NCI-H2171 (cell line): ENCODE measurements around the gene ATRNL1.

Experiments used
- DNase-seq: peaks from one replicate; lab custom pipeline; 2025; lab: John Stamatoyannopoulos, UW

ATRNL1 gene

DNA sequence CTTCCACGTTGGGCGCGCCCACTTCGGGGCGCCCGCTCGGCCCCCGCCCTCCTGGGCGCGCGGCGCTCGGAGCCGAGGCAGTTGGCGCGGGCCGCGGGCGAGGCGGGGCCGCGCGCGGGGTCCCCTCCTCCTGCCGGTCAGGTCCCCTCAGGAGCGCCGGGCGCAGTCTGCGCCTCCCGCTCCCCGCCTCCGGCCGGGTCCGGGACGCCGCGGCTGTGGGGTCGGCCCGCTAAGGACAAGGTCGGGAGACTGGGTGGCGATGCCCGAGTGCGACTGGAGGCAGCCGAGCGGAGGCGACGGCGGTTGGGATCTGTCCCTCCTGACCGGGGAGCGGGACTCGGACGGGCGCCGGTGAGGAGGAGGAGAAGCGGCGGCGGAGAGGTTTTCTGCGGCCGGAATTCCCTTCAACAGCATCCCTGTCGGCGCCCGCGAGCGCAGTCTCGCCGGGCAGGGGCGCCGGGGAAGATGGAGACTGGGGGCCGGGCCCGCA, at the start of gene ATRNL1:
Gene ATRNL1, plus strand, starts transcription at position 80 of the 490 bp plus-strand sequence. Its CDS starts 386 bp downstream, at position 466.
- DNase-seq: no peak

DNA sequence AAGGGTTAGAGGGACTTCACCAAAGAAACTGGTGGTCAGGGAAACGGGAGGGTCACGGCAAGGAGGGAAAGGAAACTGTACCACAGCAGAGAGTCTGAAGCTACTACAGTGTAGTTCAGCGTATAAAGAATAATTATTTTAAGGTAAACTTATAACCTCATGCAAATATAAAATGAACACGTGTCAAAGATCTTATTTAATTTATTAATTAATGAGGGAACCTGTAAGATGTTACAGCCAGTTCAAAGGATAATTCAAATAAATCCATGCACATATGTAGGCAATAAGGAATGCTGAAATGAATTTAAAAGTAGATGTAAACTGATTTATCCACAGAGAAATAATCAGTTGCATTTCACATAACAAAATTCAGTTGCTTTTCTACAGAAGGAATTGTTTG, 49.4 kb upstream of the ATRNL1 start:
- DNase-seq: no peak

DNA sequence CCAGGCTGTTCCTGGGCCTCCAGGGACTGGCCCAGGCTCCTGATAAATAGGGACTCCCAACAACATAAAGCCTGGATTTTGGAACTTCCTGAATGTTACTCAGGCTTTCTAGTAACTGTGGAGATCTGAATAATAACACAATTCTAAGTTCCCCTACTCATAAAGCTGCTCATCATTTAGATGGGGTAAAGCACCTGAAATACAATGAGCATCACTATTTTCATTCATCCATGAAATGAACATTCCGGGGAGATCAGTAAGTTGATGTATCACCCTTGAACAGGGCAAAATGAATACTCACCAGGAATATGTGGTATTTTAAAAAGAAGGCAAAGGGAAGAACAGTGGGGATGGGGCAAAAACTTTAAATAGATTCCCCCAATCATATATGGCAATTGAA, 48.3 kb upstream of the ATRNL1 start:
- no peak for DNase-seq

- DNase-seq: no peak
Observed at GRCh38 chr10:115045499-115045898, 47.7 kb upstream of the ATRNL1 start.

GRCh38 chr10:115046686-115047236, 46.4 kb upstream of the ATRNL1 start:
- no peak for DNase-seq

GRCh38 chr10:115047705-115048104, 45.5 kb upstream of the ATRNL1 start:
- DNase-seq: no peak

DNA sequence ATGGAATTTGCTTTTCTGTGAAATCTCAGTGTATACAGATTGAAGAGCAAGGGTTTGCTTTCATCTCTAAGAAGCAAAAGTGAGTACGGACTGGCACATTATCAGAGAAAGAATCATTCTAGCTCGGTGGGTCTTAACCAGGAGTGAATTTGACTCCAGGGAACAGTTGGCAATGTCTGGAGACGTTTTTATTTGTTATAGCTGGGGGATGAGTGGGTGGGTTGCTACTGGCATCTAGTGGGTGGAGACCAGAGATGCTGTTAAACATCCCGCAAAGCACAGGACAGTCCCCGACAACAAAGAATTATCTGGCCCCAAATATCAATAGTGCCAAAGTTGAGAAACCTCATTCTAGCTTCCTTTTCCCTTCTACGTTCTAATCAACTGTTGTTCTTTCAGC, 43.8 kb upstream of the ATRNL1 start:
- no peak for DNase-seq

DNA sequence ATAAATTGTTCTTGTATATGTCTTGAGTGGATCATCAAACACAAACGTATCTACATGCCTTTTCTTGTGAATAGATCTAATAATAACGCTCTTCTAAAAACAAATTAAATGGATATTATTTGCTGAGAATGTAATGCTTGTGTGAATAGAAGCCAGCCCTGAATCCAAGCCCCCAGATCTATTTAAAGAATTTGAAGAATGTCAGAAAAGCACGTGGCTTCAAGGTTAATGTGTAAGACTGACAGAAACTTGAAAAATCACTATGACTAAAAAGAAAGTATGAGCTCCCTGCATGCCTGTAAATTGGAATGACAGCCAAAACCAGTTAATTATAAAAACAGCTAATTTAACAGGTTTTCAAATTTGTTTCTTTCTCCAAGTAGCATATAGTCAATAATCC, 43.2 kb upstream of the ATRNL1 start:
- DNase-seq: no peak

GRCh38 chr10:115050375-115051010, 42.7 kb upstream of the ATRNL1 start:
- no peak for DNase-seq

- DNase-seq: no peak
Observed at GRCh38 chr10:115051216-115051615, 41.9 kb upstream of the ATRNL1 start.

DNA sequence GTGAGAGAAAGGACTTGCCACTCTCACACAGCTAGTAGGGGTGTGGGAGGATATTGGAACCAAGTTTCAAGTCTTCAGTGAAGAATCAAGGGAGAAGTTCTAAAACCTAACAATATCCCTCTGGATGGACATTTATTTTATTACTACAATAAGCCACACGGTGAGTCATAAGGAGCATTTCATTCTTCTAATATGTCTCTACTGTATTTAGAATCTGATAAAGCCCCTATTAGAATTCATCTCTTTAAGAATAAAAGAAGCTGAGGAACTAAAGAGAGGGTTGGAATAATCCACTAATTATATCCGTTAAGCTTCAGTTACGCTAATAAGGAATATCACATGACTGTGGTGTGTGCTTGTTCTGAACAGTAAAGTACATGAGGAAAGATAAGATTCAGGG, 40.9 kb upstream of the ATRNL1 start:
- DNase-seq: no peak

GRCh38 chr10:115052728-115053127, 40.4 kb upstream of the ATRNL1 start:
- no peak for DNase-seq

DNA sequence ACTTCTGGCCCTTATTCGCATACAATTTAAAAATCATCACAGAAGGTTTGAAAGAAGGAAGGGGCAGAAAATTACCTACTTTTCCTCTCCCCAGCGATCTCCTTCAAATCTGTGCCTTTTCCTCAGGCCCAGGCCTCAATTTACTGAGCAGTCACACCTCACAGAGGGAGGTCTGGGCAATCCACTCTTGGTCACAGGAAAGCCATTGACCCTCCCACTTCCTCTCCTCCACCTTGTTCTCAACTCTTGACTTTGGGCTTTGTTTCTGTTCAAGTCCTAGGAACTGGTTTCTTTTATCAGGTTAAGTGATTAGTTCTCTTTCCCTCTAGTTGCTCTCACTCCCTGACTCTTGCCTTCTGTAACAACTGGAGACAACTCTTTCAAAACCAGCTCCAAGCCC, 37.0 kb upstream of the ATRNL1 start:
- DNase-seq: no peak

DNA sequence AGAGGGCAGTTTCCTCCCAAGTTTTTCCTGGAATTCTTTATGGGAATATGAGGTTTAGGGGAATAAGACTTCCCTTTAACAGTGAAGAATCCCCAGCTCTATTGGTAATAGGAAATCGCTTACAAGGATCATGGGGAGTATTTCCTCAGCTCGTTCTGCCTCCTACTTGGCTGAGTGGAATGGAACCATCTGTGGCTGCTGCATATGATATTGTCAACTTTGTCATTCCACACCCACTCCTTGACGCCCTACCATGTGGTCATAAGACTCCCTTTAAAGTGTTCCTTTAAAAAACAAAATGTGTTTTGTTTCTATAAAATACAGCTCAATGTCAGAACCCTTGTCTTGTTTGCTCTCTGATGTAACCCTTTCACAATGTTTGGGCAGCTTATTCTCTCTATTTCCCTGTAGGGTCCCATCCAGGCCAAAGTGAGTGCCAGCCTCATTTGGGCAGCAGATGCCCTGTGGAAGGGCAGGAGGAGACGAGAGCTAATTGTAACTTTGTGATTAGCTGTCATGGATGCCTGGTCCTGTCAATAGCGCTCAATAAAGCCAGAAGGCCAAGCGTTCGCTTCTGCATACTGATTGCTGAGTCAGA, 33.8 kb upstream of the ATRNL1 start:
- no peak for DNase-seq

GRCh38 chr10:115063701-115064658, 29.2 kb upstream of the ATRNL1 start:
- DNase-seq: no peak

DNA sequence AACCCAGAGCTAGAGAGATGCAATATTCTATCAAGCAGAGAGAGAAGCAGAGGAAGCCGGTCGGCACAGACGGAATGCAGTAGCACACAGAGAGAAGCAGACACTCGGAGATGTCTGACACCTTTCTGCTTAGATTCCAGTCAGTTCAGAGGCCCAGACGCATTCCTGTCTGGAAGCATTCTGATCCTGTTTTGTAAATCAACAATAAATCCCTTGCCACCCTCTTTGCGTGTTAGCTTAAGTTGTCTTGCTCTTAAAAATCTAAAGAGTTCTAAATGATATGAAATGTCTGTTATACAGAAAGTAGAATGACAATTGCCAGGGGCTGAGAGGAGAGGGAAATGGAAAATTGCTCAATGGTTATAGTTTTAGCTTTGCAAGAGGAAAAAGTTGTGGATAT, 27.4 kb upstream of the ATRNL1 start:
- DNase-seq: no peak

DNA sequence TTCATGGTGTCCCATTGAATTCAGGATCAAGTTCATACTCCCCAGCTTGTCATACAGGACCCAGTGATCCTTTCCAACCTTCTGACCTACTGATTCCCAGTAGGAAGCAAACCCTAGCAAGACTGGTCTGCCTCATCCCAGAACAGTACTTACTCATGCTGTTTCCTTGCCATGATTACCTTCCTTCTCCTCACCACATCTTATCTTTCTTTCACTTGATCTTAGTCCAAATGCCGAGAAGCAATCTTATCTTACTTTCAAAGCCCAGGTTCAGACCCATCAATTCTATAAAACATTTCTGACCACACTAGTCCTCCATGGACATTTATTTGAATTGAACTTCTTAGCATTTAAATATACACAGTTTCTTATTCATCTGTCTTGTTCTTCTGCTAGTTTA, 26.6 kb upstream of the ATRNL1 start:
- DNase-seq: no peak

DNA sequence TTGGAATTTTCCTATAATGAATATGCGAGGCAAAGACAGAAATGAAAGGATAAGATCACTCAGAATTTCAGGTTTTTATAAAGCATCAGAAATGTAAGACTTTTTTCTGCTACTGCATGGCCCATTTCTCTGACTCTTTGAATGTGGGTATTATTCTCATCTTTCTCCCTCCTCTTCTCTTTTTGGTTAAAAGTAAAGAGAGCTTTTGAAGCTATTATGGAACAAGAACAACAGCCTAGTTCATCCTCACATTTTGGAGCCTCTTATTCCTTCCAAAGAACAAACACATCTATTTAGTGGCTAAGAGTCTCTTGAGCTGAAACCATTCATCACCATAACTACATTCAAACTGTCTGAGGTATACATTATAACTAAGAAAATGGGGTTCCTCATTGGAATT, 19.4 kb upstream of the ATRNL1 start:
- no peak for DNase-seq

- no peak for DNase-seq
Observed at GRCh38 chr10:115082506-115082905, 10.7 kb upstream of the ATRNL1 start.

DNA sequence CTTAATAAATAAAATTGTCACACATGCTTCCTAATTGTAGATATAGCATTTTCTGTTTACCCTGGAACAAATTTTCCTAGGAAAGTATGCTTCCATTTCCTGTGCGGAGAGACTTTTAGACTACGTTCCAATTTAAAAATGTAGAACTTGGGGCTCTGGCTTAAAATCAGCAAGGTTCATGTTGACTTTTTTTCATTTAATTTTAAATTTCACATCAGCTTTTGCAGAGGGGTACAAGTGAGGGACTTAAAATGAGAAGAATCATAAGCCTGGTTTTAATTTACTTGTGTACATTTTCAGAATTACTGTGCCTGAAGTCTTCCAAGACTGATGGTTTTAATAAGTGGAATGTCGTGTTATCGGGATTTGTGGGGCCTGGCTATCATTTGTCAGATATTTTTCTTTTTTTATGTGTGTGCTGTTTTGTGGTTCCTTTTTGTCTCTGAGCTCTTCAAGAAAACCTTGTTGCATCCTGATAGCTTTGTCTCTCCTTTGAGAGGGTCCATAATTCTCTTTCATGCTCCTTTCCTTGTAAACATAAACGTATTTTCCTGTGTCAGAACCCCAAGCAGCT, 8.8 kb upstream of the ATRNL1 start:
- DNase-seq: no peak

DNA sequence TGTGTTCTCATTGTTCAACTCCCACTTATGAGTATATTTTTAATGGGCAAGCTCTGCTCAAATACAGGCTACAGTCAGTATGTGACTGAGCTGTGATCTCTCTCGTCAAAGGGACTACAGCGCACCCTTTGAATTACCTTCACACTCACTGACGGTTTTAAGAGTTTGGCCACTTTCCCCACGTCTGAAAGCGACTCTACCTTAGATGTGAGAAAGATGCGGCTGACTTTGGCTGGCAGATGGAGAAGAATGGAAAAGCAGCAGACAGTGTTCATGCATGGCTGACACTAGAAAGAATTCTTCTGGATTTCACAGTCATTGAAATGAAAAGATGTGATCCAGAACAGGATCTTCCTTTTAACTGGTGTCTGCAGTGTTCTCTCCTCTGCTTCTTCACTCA, 2.0 kb upstream of the ATRNL1 start:
- no peak for DNase-seq

DNA sequence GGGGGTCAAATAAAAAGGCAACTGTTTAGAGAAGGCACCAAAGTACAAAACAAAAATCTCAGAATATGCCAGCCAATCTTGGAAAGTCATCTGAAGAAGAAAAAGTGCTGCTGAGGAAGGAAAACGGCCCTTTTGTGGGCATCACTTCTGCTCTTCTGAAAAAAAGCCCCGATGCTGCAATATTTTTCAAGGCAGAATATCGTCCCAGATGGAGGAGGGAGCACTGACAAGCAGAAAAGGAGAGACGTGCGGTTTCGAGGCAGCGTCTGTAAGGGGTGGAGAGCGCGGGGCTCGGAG, 959 bp upstream of the ATRNL1 start:
- DNase-seq: no peak
